ENCODE measurements around the gene SULT1A3. TPM values are rescaled to one million over a fixed set of nuclear protein-coding genes. Genes with fewer than 3 reads are reported as not detected.

Gene SULT1A3
- total RNA-seq, 1 donor from 2014 or later, result 0.26 TPM

DNA sequence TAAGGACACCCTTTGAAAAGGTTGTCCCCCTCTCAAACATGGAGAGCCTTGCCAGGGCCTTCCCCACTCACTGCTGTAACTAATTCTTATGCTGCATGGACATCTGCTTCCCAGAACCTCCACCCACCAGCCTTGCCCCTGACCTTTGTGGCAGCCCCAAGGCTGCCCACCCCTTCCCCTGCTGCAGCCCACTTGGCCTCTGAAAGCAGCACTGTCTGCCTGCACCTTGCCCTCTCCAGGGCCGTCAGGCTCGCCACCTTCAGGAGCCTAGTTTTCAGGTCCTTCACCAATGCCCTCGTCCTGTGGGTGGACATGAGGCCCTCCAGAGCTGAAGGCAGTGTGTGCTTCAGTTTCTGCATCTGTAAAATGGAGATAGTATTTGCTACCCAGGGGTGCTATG, 18.3 kb upstream of the SULT1A3 start:
- no peak for FAIRE-seq
- no peak for DNase-seq (ENCODE audit: low read depth)
- H3K4me3 ChIP-seq (ENCODE audit: low read depth, low read length), result no peak overlapping the region
- no peaks in the 10 kb centered on the region for H3K27me3 ChIP-seq (ENCODE audit: control insufficient read depth, insufficient read depth, low read length)
- TF ChIP-seq, protein P1, sequence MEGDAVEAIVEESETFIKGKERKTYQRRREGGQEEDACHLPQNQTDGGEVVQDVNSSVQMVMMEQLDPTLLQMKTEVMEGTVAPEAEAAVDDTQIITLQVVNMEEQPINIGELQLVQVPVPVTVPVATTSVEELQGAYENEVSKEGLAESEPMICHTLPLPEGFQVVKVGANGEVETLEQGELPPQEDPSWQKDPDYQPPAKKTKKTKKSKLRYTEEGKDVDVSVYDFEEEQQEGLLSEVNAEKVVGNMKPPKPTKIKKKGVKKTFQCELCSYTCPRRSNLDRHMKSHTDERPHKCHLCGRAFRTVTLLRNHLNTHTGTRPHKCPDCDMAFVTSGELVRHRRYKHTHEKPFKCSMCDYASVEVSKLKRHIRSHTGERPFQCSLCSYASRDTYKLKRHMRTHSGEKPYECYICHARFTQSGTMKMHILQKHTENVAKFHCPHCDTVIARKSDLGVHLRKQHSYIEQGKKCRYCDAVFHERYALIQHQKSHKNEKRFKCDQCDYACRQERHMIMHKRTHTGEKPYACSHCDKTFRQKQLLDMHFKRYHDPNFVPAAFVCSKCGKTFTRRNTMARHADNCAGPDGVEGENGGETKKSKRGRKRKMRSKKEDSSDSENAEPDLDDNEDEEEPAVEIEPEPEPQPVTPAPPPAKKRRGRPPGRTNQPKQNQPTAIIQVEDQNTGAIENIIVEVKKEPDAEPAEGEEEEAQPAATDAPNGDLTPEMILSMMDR (IDR thresholded peaks at IDR 0.05; ENCODE audit: insufficient read depth, low read length, severe bottlenecking), result no peak
- no peaks in the 10 kb centered on the region for H3K36me3 ChIP-seq (ENCODE audit: control insufficient read depth, insufficient read depth, low read length)

- DNase-seq (ENCODE audit: low read depth), result peak; percentile 67
- Histone ChIP-seq H3K27me3 (ENCODE audit: control insufficient read depth, insufficient read depth, low read length) (no peaks in the 10 kb centered on the region), H3K4me3 (ENCODE audit: low read depth, low read length) (peak within 1 kb of the TSS; percentile 48), H3K36me3 (ENCODE audit: control insufficient read depth, insufficient read depth, low read length) (no peaks in the 10 kb centered on the region)
- FAIRE-seq, result no peak
- TF ChIP-seq, protein P1 (IDR thresholded peaks at IDR 0.05; ENCODE audit: insufficient read depth, low read length, severe bottlenecking), result no peak
Measured at GRCh38 chr16:30183233-30184095, 15.6 kb upstream of the SULT1A3 start, which contains the start of gene CORO1A. Gene CORO1A, plus strand, starts transcription at chr16:30183602. Its CDS starts 1,608 bp downstream, at chr16:30185210.

GRCh38 chr16:30184096-30184890, 14.8 kb upstream of the SULT1A3 start:
- peak overlapping the region; percentile 48 for H3K4me3 ChIP-seq (ENCODE audit: low read depth, low read length)
- TF ChIP-seq, protein P1 (IDR thresholded peaks at IDR 0.05; ENCODE audit: insufficient read depth, low read length, severe bottlenecking), result no peak
- H3K27me3 ChIP-seq (ENCODE audit: control insufficient read depth, insufficient read depth, low read length), result no peaks in the 10 kb centered on the region
- FAIRE-seq (no peak), DNase-seq (ENCODE audit: low read depth) (peak; percentile 5)
- H3K36me3 ChIP-seq (ENCODE audit: control insufficient read depth, insufficient read depth, low read length), result no peaks in the 10 kb centered on the region

DNA sequence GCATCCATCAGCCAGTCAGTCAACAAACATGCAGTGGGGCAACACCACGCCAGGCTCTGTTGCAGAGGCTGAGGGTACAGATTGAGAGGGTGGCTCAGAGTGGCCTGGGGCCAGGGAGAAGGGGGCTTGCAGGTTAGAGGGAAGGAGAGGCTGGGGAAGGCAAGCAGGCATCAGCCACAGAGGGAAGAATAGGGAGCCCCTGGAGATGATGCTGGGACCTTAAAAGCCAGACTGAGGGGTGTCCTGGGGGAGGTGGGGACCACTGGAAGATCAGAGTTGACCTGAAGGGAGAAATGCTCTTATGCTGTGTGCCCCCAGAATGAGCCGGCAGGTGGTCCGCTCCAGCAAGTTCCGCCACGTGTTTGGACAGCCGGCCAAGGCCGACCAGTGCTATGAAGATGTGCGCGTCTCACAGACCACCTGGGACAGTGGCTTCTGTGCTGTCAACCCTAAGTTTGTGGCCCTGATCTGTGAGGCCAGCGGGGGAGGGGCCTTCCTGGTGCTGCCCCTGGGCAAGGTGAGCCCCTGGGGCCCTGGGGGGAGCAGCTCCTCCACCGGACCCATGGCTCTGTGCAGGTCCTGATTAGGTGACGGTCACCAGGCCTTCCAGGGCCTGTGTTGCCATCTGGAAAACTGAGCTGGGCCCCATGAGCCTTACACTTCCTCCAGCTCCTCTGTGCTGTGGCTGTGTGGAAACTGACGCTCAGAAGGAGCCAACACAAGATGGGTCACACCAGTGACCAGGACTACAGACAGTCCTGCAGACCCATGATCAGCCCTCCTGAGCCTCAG, 14.0 kb upstream of the SULT1A3 start:
- H3K36me3 ChIP-seq (ENCODE audit: control insufficient read depth, insufficient read depth, low read length), result no peaks in the 10 kb centered on the region
- TF ChIP-seq, protein P1 (IDR thresholded peaks at IDR 0.05; ENCODE audit: insufficient read depth, low read length, severe bottlenecking), result no peak
- H3K27me3 ChIP-seq (ENCODE audit: control insufficient read depth, insufficient read depth, low read length), result no peaks in the 10 kb centered on the region
- FAIRE-seq (no peak), DNase-seq (ENCODE audit: low read depth) (no peak)
- H3K4me3 ChIP-seq (ENCODE audit: low read depth, low read length), result no peak overlapping the region

GRCh38 chr16:30185683-30186421, 13.2 kb upstream of the SULT1A3 start:
- H3K27me3 ChIP-seq (ENCODE audit: control insufficient read depth, insufficient read depth, low read length), result no peaks in the 10 kb centered on the region
- H3K36me3 ChIP-seq (ENCODE audit: control insufficient read depth, insufficient read depth, low read length), result no peaks in the 10 kb centered on the region
- FAIRE-seq, result no peak
- no peak for DNase-seq (ENCODE audit: low read depth)
- H3K4me3 ChIP-seq (ENCODE audit: low read depth, low read length), result no peak overlapping the region
- TF ChIP-seq, protein P1 (IDR thresholded peaks at IDR 0.05; ENCODE audit: insufficient read depth, low read length, severe bottlenecking), result no peak

Measured in bronchial epithelial cell (primary cell).